ENCODE data around the gene THBS1. TPM values are rescaled to one million over a fixed set of nuclear protein-coding genes. Genes with fewer than 3 reads are reported as not detected.

THBS1 gene
- total RNA-seq, 1 experiment from 2014 or later = 63.4 TPM

- in situ Hi-C loops (cut with HindIII; ENCODE audit: low pct_unique_long_range_greater_than_20kb, low sequenced_read_pairs) = no loop called here
- DNase-seq (ENCODE audit: low read depth) = no peak
Measured at GRCh38 chr15:39621976-39622375, 41.1 kb downstream of the THBS1 start.

- no peak for DNase-seq (ENCODE audit: low read depth)
- in situ Hi-C loops (cut with HindIII; ENCODE audit: low pct_unique_long_range_greater_than_20kb, low sequenced_read_pairs) = no loop called here
Measured at GRCh38 chr15:39622660-39623516, 42.0 kb downstream of the THBS1 start.

GRCh38 chr15:39623529-39623931, 42.7 kb downstream of the THBS1 start:
- no peak for DNase-seq (ENCODE audit: low read depth)
- in situ Hi-C loops (cut with HindIII; ENCODE audit: low pct_unique_long_range_greater_than_20kb, low sequenced_read_pairs) = no loop called here

- in situ Hi-C loops (cut with HindIII; ENCODE audit: low pct_unique_long_range_greater_than_20kb, low sequenced_read_pairs) = no loop called here
- DNase-seq (ENCODE audit: low read depth) = peak; percentile 31
Measured at GRCh38 chr15:39624806-39625205, 43.9 kb downstream of the THBS1 start.

GRCh38 chr15:39625451-39625850, 44.6 kb downstream of the THBS1 start:
- in situ Hi-C loops (cut with HindIII; ENCODE audit: low pct_unique_long_range_greater_than_20kb, low sequenced_read_pairs) = no loop called here
- DNase-seq (ENCODE audit: low read depth) = no peak

GRCh38 chr15:39625856-39626255, 45.0 kb downstream of the THBS1 start:
- in situ Hi-C loops (cut with HindIII; ENCODE audit: low pct_unique_long_range_greater_than_20kb, low sequenced_read_pairs) = no loop called here
- no peak for DNase-seq (ENCODE audit: low read depth)

GRCh38 chr15:39627451-39628143, 46.7 kb downstream of the THBS1 start:
- in situ Hi-C loops (cut with HindIII; ENCODE audit: low pct_unique_long_range_greater_than_20kb, low sequenced_read_pairs) = no loop called here
- no peak for DNase-seq (ENCODE audit: low read depth)

- in situ Hi-C loops (cut with HindIII; ENCODE audit: low pct_unique_long_range_greater_than_20kb, low sequenced_read_pairs) = no loop called here
- no peak for DNase-seq (ENCODE audit: low read depth)
Measured at GRCh38 chr15:39628144-39628508, 47.2 kb downstream of the THBS1 start.

GRCh38 chr15:39628546-39629257, 47.8 kb downstream of the THBS1 start:
- DNase-seq (ENCODE audit: low read depth) = no peak

GRCh38 chr15:39629371-39629770, 48.5 kb downstream of the THBS1 start:
- no peak for DNase-seq (ENCODE audit: low read depth)
- in situ Hi-C loops (cut with HindIII; ENCODE audit: low pct_unique_long_range_greater_than_20kb, low sequenced_read_pairs) = no loop called here

More at GRCh38 chr15:39628546-39629257, 47.8 kb downstream of the THBS1 start:
- in situ Hi-C loops (cut with HindIII; ENCODE audit: low pct_unique_long_range_greater_than_20kb, low sequenced_read_pairs) = no loop called here

GRCh38 chr15:39629906-39630305, 49.0 kb downstream of the THBS1 start:
- in situ Hi-C loops (cut with HindIII; ENCODE audit: low pct_unique_long_range_greater_than_20kb, low sequenced_read_pairs) = no loop called here
- no peak for DNase-seq (ENCODE audit: low read depth)

- DNase-seq (ENCODE audit: low read depth) = no peak
- in situ Hi-C loops (cut with HindIII; ENCODE audit: low pct_unique_long_range_greater_than_20kb, low sequenced_read_pairs) = no loop called here
Measured at GRCh38 chr15:39631357-39631756, 50.5 kb downstream of the THBS1 start.

GRCh38 chr15:39638041-39638440, 57.2 kb downstream of the THBS1 start:
- in situ Hi-C loops (cut with HindIII; ENCODE audit: low pct_unique_long_range_greater_than_20kb, low sequenced_read_pairs) = no loop called here
- no peak for DNase-seq (ENCODE audit: low read depth)

GRCh38 chr15:39639037-39639436, 58.2 kb downstream of the THBS1 start:
- in situ Hi-C loops (cut with HindIII; ENCODE audit: low pct_unique_long_range_greater_than_20kb, low sequenced_read_pairs) = no loop called here
- no peak for DNase-seq (ENCODE audit: low read depth)

GRCh38 chr15:39640665-39641064, 59.8 kb downstream of the THBS1 start:
- in situ Hi-C loops (cut with HindIII; ENCODE audit: low pct_unique_long_range_greater_than_20kb, low sequenced_read_pairs) = no loop called here
- DNase-seq (ENCODE audit: low read depth) = no peak

- DNase-seq (ENCODE audit: low read depth) = no peak
- in situ Hi-C loops (cut with HindIII; ENCODE audit: low pct_unique_long_range_greater_than_20kb, low sequenced_read_pairs) = no loop called here
Measured at GRCh38 chr15:39641191-39641889, 60.5 kb downstream of the THBS1 start.

GRCh38 chr15:39642011-39642640, 61.2 kb downstream of the THBS1 start:
- in situ Hi-C loops (cut with HindIII; ENCODE audit: low pct_unique_long_range_greater_than_20kb, low sequenced_read_pairs) = no loop called here
- no peak for DNase-seq (ENCODE audit: low read depth)

GRCh38 chr15:39643727-39644126, 62.8 kb downstream of the THBS1 start:
- in situ Hi-C loops (cut with HindIII; ENCODE audit: low pct_unique_long_range_greater_than_20kb, low sequenced_read_pairs) = no loop called here
- no peak for DNase-seq (ENCODE audit: low read depth)

Data from Caki2 (cell line).